OCI-LY7 (cell line): ENCODE data around the gene PRR4. TPM values are rescaled to one million over a fixed set of nuclear protein-coding genes. Genes with fewer than 3 reads are reported as not detected.

ENCODE experiments used
- BruUV-seq: library from RNA; stranded (reverse); fragments of 400-500 nt; replicated peaks from 2 replicates; lab custom pipeline; 2021; lab: Mats Ljungman, UMichigan
- CTCF ChIA-PET: fragments of 300-600 bp; sonication (Branson Sonifier 250); formaldehyde crosslinking; loops from one replicate; lab custom pipeline; 2022; ENCODE audit warnings: antibody characterized with exemption; ENCODE audit not compliant: unreplicated experiment; lab: Charles Lee
- POLR2A ChIA-PET: fragments of 300-600 bp; sonication (Branson Sonifier 250); formaldehyde crosslinking; loops from one replicate; lab custom pipeline; 2022; ENCODE audit warnings: antibody characterized with exemption; lab: Charles Lee
- DNase-seq: peaks from one replicate; pipeline ENCODE4 v3.0.0-alpha.2; 2015; ENCODE audit warnings: low spot score
- H2AFZ ChIP-seq: fragments of 200-600 bp; sonication (generic), shearing (Covaris generic); 2 replicates; pipeline ENCODE4 v1.6.1; 2014; ENCODE audit warnings: mild to moderate bottlenecking, antibody characterized with exemption, low read length, moderate library complexity
- H3K27ac ChIP-seq: fragments of 200-600 bp; sonication (generic); 2 replicates; pipeline ENCODE4 v1.5.1; 2014; ENCODE audit warnings: mixed run types, low read depth, mild to moderate bottlenecking, moderate library complexity, low read length, inconsistent platforms; ENCODE audit not compliant: poor library complexity, severe bottlenecking
- H3K36me3 ChIP-seq: fragments of 200-600 bp; sonication (generic); 2 replicates; pipeline ENCODE4 v1.6.1; 2014; ENCODE audit warnings: mild to moderate bottlenecking, antibody characterized with exemption, low read length, moderate library complexity, mixed read lengths; ENCODE audit not compliant: insufficient read depth
- H3K4me1 ChIP-seq: fragments of 200-600 bp; sonication (generic); 2 replicates; pipeline ENCODE4 v1.5.1; 2014; ENCODE audit warnings: mild to moderate bottlenecking, low read length; ENCODE audit not compliant: insufficient read depth, poor library complexity, severe bottlenecking
- H3K4me2 ChIP-seq: fragments of 200-600 bp; sonication (generic); 2 replicates; pipeline ENCODE4 v1.6.1; 2014; ENCODE audit warnings: mild to moderate bottlenecking, low read length
- H3K4me3 ChIP-seq: fragments of 200-600 bp; sonication (generic); 2 replicates; pipeline ENCODE4 v1.5.1; 2014; ENCODE audit warnings: mild to moderate bottlenecking, low read depth, low read length; ENCODE audit not compliant: poor library complexity, severe bottlenecking
- H3K79me2 ChIP-seq: fragments of 200-600 bp; sonication (generic); 2 replicates; pipeline ENCODE4 v1.6.1; 2016; ENCODE audit warnings: low read depth, mild to moderate bottlenecking, low read length, moderate library complexity, mixed read lengths; ENCODE audit not compliant: insufficient read depth
- H3K9me2 ChIP-seq: fragments of 200-600 bp; sonication (generic); 2 replicates; pipeline ENCODE4 v1.6.1; 2016; ENCODE audit warnings: mild to moderate bottlenecking, low read length, mixed read lengths; ENCODE audit not compliant: insufficient read depth
- H3K9me3 ChIP-seq: fragments of 200-600 bp; sonication (generic); 2 replicates; pipeline ENCODE4 v1.6.1; 2014; ENCODE audit warnings: mild to moderate bottlenecking, mixed run types, low read length, mixed read lengths
- H4K20me1 ChIP-seq: fragments of 200-600 bp; sonication (generic); 2 replicates; pipeline ENCODE4 v1.6.1; 2014; ENCODE audit warnings: mild to moderate bottlenecking, antibody characterized with exemption, low read length, moderate library complexity, mixed read lengths; ENCODE audit not compliant: insufficient read depth
- EZH2phosphoT487 ChIP-seq: fragments of 200-600 bp; sonication (generic); IDR thresholded peaks from 2 replicates; pipeline ENCODE4 v1.6.1; 2018; ENCODE audit warnings: low read depth, borderline replicate concordance, mild to moderate bottlenecking, mixed run types, antibody characterized with exemption, low read length, moderate library complexity, mixed read lengths
- intact Hi-C: fragments of 100-400 bp; cut with micrococcal nuclease; formaldehyde crosslinking; loops from one replicate; pipeline ENCODE4 v1.10.0; 2022; ENCODE audit not compliant: unreplicated experiment
- total RNA-seq, 2 experiments: library from RNA; depleted of rRNA in 1 of 2; stranded (reverse); fragments of >200 nt in 1 of 2; shearing (Covaris generic) in 1 of 2; gene quantifications; 2 replicates each; pipeline ENCODE4 v1.2.3, GENCODE V29; 2014 to 2022
- TF ChIP-seq, protein P1 (sequence below): fragments of 200-600 bp; sonication (generic); conservative IDR thresholded peaks from 2 replicates; pipeline ENCODE4 v1.5.1; 2014; ENCODE audit warnings: mild to moderate bottlenecking, antibody characterized with exemption, low read length, moderate library complexity, mixed read lengths

The PRR4 gene
- total RNA-seq, 2 experiments from 2014 or later, result 1.5 TPM; not detected in 1

DNA sequence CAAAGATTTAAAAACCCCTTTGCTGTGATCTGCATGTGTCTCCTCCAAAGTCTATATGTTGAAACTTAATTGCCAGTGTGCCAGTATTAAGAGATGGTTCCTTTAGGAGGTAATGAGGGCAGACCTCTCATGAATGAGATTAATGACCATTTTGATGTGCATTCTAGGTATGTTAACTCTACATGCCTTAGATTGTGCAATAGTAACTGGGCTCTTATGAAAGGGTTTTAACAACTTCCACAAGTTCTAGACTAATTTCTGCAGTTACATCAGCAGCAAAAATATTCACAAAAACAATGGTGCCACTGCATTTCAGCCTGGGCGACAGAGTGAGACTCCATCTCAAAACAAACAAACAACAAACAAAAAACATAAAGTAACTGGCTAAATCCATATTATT is 19.3 kb downstream of the PRR4 start:
- no peaks in the 10 kb centered on the region for H3K36me3 ChIP-seq
- no peak overlapping the region for H2AFZ ChIP-seq
- no peak overlapping the region for H3K4me3 ChIP-seq
- no peak for DNase-seq
- POLR2A ChIA-PET, result no interaction called here
- no peaks in the 10 kb centered on the region for H4K20me1 ChIP-seq
- no TSS peak for BruUV-seq
- intact Hi-C loops, result no loop called here
- H3K4me2 ChIP-seq, result no peak overlapping the region
- no peaks in the 10 kb centered on the region for H3K9me3 ChIP-seq
- no peak overlapping the region for H3K27ac ChIP-seq
- H3K9me2 ChIP-seq, result peaks cover 4% of the 10 kb centered on the region; the same call in 1 of the 2 replicates
- no peaks in the 10 kb centered on the region for H3K79me2 ChIP-seq
- no peak for TF ChIP-seq EZH2phosphoT487
- TF ChIP-seq, protein P1, sequence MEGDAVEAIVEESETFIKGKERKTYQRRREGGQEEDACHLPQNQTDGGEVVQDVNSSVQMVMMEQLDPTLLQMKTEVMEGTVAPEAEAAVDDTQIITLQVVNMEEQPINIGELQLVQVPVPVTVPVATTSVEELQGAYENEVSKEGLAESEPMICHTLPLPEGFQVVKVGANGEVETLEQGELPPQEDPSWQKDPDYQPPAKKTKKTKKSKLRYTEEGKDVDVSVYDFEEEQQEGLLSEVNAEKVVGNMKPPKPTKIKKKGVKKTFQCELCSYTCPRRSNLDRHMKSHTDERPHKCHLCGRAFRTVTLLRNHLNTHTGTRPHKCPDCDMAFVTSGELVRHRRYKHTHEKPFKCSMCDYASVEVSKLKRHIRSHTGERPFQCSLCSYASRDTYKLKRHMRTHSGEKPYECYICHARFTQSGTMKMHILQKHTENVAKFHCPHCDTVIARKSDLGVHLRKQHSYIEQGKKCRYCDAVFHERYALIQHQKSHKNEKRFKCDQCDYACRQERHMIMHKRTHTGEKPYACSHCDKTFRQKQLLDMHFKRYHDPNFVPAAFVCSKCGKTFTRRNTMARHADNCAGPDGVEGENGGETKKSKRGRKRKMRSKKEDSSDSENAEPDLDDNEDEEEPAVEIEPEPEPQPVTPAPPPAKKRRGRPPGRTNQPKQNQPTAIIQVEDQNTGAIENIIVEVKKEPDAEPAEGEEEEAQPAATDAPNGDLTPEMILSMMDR, result no peak
- CTCF ChIA-PET, result no interaction called here
- no peaks in the 10 kb centered on the region for H3K4me1 ChIP-seq

DNA sequence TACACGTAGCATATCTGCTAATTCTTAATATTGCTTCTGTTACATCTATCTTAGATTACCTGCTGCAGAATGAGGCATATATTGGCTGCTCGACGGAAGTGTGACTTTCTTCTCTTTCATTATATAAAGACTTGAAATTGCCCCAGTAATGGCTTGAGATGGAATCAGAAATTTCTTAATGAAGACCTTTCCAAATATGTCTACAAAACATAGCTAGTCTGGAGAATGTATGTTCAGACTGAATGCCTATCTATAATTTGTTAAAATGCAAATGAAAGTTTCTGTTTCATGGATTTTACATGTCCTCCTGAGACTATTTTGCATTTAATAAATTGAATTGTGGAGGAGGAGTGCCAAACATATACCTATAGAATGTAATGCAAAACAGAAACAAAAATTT is 23.0 kb downstream of the PRR4 start, which contains the start of gene TAS2R10:
TSS of gene TAS2R10 (minus strand) at position 101 of the 400 bp plus-strand sequence. CDS start at position 12, 89 bp downstream.
- no peak within 1 kb of the TSS for H3K27ac ChIP-seq
- no TSS peak for BruUV-seq
- H3K9me3 ChIP-seq, result no peaks in the 10 kb centered on the region
- H2AFZ ChIP-seq, result no peak within 1 kb of the TSS
- no peaks in the 10 kb centered on the region for H3K9me2 ChIP-seq
- no peaks in the 10 kb centered on the region for H3K79me2 ChIP-seq
- no peak within 1 kb of the TSS for H3K4me2 ChIP-seq
- H4K20me1 ChIP-seq, result no peaks in the 10 kb centered on the region
- no peaks in the 10 kb centered on the region for H3K4me1 ChIP-seq
- no peak for TF ChIP-seq EZH2phosphoT487
- TF ChIP-seq, protein P1, result no peak
- intact Hi-C loops, result no loop called here
- no peak for DNase-seq
- no peaks in the 10 kb centered on the region for H3K36me3 ChIP-seq
- no peak within 1 kb of the TSS for H3K4me3 ChIP-seq
- POLR2A ChIA-PET, result interaction anchor here (0.6 to 1.4 kb wide), 2 partner anchors 12 to 696 kb away, joined by 3 to 5 read pairs; partner anchors contain the start of gene CLEC7A
- CTCF ChIA-PET, result no interaction called here

DNA sequence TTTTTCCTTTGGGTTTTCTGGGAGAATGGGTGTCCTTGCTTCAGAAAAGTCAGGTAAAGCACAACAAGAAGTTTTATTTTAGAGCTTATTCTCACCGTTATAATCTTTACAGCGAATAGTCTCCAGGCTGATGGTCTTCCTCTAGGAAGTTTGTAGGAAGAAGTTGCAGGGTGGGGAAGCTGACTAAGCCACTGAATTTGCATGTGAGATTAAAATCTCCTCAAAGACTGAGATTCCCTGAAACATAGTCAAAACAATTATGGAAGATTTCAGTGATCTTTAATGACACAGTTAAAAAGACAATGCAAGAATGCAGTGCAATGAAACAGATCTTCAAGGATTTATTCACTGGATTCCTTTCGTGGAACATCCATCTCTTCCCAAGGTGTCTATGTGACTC is 24.3 kb downstream of the PRR4 start:
- BruUV-seq, result no TSS peak
- no peak overlapping the region for H2AFZ ChIP-seq
- DNase-seq, result no peak
- no peaks in the 10 kb centered on the region for H3K9me3 ChIP-seq
- H3K79me2 ChIP-seq, result no peaks in the 10 kb centered on the region
- H4K20me1 ChIP-seq, result no peaks in the 10 kb centered on the region
- no peak overlapping the region for H3K4me3 ChIP-seq
- no peaks in the 10 kb centered on the region for H3K4me1 ChIP-seq
- CTCF ChIA-PET, result no interaction called here
- TF ChIP-seq EZH2phosphoT487, result no peak
- TF ChIP-seq, protein P1, result no peak
- no peak overlapping the region for H3K4me2 ChIP-seq
- H3K36me3 ChIP-seq, result no peaks in the 10 kb centered on the region
- H3K27ac ChIP-seq, result no peak overlapping the region
- intact Hi-C loops, result no loop called here
- POLR2A ChIA-PET, result no interaction called here
- H3K9me2 ChIP-seq, result no peaks in the 10 kb centered on the region
